ENCODE data around the gene ALG2. TPM values are rescaled to one million over a fixed set of nuclear protein-coding genes. Genes with fewer than 3 reads are reported as not detected.

ALG2 gene
- total RNA-seq, 1 donor from 2014 or later: 25.0 TPM

- Histone ChIP-seq H3K9ac (no peak overlapping the region), H3F3A (ENCODE audit: low read depth) (no peaks in the 10 kb centered on the region), H3K27ac (no peak overlapping the region), H3K4me1 (peaks cover 11% of the 10 kb centered on the region), H2AFZ (replicated peaks) (no peak overlapping the region), H3K4me2 (no peak overlapping the region), H3K79me2 (ENCODE audit: low read depth) (peaks cover 48% of the 10 kb centered on the region), H3K4me3 (no peak overlapping the region), H4K20me1 (ENCODE audit: low read depth) (peaks cover 40% of the 10 kb centered on the region), H3K27me3 (no peaks in the 10 kb centered on the region), H3K9me3 (ENCODE audit: low read depth) (no peaks in the 10 kb centered on the region), H3K36me3 (no peaks in the 10 kb centered on the region)
- no peak overlapping the region for H3K4me3 Mint-ChIP-seq
- peaks cover 35% of the 10 kb centered on the region for H3K36me3 Mint-ChIP-seq
- no peak for TF ChIP-seq CTCF (IDR thresholded peaks at IDR 0.05)
- TF ChIP-seq EZH2 (IDR thresholded peaks at IDR 0.05): no peak
- no peak for TF ChIP-seq EZH2phosphoT487 (IDR thresholded peaks at IDR 0.05)
- H3K27ac Mint-ChIP-seq: no peak overlapping the region
- H3K9me3 Mint-ChIP-seq: peaks cover 4% of the 10 kb centered on the region
- no peak for DNase-seq (ENCODE audit: low spot score)
- H3K27me3 Mint-ChIP-seq (ENCODE audit: insufficient read depth, low read depth): no peaks in the 10 kb centered on the region
- H3K4me1 Mint-ChIP-seq: peaks cover 14% of the 10 kb centered on the region
Observed at GRCh38 chr9:99216073-99216472, 5.7 kb downstream of the ALG2 start.

DNA sequence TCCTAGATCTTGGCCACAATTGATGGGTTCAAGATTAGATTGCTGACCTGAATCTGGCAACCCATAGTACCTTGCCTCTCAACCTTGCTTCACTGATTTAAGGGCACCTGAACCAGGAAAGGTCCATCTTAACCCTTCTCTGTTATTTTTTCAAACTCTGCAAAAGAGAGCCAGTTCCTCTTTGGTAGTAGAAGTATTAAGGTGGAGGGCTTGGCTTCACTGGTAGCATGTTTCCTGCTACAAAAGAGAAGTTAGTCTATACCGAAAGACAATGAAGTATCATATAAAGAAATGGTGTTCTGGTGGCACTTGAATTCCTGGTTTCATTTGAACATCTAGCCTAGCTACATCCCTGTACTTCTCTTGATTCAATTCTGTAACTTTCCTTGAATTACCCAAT, 8.5 kb downstream of the ALG2 start:
- H4K20me1 ChIP-seq (ENCODE audit: low read depth): peaks cover 13% of the 10 kb centered on the region
- Mint-ChIP-seq H3K4me1 (no peaks in the 10 kb centered on the region), H3K9me3 (peaks cover 7% of the 10 kb centered on the region), H3K36me3 (peaks cover 31% of the 10 kb centered on the region), H3K4me3 (no peak overlapping the region), H3K27ac (no peak overlapping the region), H3K27me3 (ENCODE audit: insufficient read depth, low read depth) (no peaks in the 10 kb centered on the region)
- no peak overlapping the region for H3K4me2 ChIP-seq
- H3F3A ChIP-seq (ENCODE audit: low read depth): no peaks in the 10 kb centered on the region
- H3K36me3 ChIP-seq: no peaks in the 10 kb centered on the region
- H2AFZ ChIP-seq (replicated peaks): no peak overlapping the region
- no peak overlapping the region for H3K9ac ChIP-seq
- TF ChIP-seq EZH2 (IDR thresholded peaks at IDR 0.05): no peak
- no peak for TF ChIP-seq EZH2phosphoT487 (IDR thresholded peaks at IDR 0.05)
- TF ChIP-seq CTCF (IDR thresholded peaks at IDR 0.05): no peak
- H3K9me3 ChIP-seq (ENCODE audit: low read depth): no peaks in the 10 kb centered on the region
- no peaks in the 10 kb centered on the region for H3K27me3 ChIP-seq
- DNase-seq (ENCODE audit: low spot score): no peak
- no peak overlapping the region for H3K4me3 ChIP-seq
- peaks cover 20% of the 10 kb centered on the region for H3K79me2 ChIP-seq (ENCODE audit: low read depth)
- no peak overlapping the region for H3K27ac ChIP-seq
- no peaks in the 10 kb centered on the region for H3K4me1 ChIP-seq

- H3K9ac ChIP-seq: no peak overlapping the region
- no peaks in the 10 kb centered on the region for H3K9me3 ChIP-seq (ENCODE audit: low read depth)
- no peaks in the 10 kb centered on the region for H3K27me3 Mint-ChIP-seq (ENCODE audit: insufficient read depth, low read depth)
- no peak overlapping the region for H3K4me2 ChIP-seq
- H3K4me1 Mint-ChIP-seq: no peaks in the 10 kb centered on the region
- no peak overlapping the region for H2AFZ ChIP-seq (replicated peaks)
- no peaks in the 10 kb centered on the region for H3K27me3 ChIP-seq
- peaks cover 7% of the 10 kb centered on the region for H3K9me3 Mint-ChIP-seq
- peaks cover 8% of the 10 kb centered on the region for H4K20me1 ChIP-seq (ENCODE audit: low read depth)
- no peak overlapping the region for H3K27ac Mint-ChIP-seq
- TF ChIP-seq EZH2 (IDR thresholded peaks at IDR 0.05): no peak
- TF ChIP-seq EZH2phosphoT487 (IDR thresholded peaks at IDR 0.05): no peak
- peak; percentile 8 for TF ChIP-seq CTCF (IDR thresholded peaks at IDR 0.05)
- no peaks in the 10 kb centered on the region for H3K4me1 ChIP-seq
- no peaks in the 10 kb centered on the region for H3F3A ChIP-seq (ENCODE audit: low read depth)
- H3K36me3 Mint-ChIP-seq: peaks cover 18% of the 10 kb centered on the region
- H3K4me3 ChIP-seq: no peak overlapping the region
- no peak for DNase-seq (ENCODE audit: low spot score)
- no peaks in the 10 kb centered on the region for H3K36me3 ChIP-seq
- H3K27ac ChIP-seq: no peak overlapping the region
- no peak overlapping the region for H3K4me3 Mint-ChIP-seq
- peaks cover 6% of the 10 kb centered on the region for H3K79me2 ChIP-seq (ENCODE audit: low read depth)
Observed at GRCh38 chr9:99211746-99212145, 10.0 kb downstream of the ALG2 start.
